Activated CD4-positive, alpha-beta T cell treated with anti-CD3 and anti-CD28 coated beads, Interleukin-2, Interleukin-6, amounts not matched to agents 100 ng/mL and 50 ng/mL, durations not matched to agents 16 hours and 8 hours (primary cell): ENCODE results near the gene SLC13A1.
"Not testable (repeated sequence)": the region's sequence is repeated elsewhere in the genome, so short reads cannot be mapped to it uniquely, and the experiment has no call there.

Experiments
- DNase-seq: peaks from one replicate; pipeline ENCODE4 v3.0.0-alpha.2; 2020

Gene SLC13A1, protein sequence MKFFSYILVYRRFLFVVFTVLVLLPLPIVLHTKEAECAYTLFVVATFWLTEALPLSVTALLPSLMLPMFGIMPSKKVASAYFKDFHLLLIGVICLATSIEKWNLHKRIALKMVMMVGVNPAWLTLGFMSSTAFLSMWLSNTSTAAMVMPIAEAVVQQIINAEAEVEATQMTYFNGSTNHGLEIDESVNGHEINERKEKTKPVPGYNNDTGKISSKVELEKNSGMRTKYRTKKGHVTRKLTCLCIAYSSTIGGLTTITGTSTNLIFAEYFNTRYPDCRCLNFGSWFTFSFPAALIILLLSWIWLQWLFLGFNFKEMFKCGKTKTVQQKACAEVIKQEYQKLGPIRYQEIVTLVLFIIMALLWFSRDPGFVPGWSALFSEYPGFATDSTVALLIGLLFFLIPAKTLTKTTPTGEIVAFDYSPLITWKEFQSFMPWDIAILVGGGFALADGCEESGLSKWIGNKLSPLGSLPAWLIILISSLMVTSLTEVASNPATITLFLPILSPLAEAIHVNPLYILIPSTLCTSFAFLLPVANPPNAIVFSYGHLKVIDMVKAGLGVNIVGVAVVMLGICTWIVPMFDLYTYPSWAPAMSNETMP

DNA sequence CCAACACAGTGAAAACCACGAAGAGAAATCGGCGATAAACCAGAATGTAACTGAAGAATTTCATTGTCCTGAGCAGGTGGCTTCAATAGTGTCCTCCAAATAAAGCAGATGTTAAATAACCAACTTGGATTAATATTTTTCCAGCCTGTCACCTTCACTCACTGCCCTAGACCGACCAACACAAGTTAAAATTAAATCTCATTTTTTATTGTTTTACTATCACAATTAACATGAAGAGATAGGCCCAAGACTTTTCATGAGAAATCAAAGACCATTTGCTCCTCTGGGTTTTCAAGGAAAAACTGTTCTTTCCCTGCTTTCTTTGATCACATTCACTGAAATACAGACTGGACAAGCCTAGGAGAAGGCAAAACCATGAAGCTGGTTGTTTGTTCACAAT, at the start of gene SLC13A1:
TSS of gene SLC13A1 (minus strand) at position 87 of the 400 bp plus-strand sequence. CDS start at position 64, 23 bp downstream.
- no peak for DNase-seq

DNA sequence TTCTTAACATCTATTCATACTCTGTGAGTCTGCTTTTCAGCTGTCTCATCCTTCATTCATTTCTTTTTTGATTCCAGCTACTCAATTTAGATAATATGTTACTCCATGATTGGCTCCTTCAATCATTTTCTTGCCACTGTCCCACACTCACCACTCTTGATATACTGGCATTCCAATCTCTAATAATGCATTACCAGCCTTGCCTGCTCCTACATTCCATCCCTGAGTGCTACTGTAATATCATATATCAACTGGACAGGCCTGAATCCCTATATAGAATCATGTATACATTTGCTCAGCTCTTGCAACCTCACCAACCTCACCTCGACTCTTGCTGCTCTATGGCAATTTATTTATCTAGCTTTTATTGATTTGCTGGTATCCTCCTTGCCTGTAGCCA, 45.0 kb upstream of the SLC13A1 start:
- DNase-seq, result no peak

DNA sequence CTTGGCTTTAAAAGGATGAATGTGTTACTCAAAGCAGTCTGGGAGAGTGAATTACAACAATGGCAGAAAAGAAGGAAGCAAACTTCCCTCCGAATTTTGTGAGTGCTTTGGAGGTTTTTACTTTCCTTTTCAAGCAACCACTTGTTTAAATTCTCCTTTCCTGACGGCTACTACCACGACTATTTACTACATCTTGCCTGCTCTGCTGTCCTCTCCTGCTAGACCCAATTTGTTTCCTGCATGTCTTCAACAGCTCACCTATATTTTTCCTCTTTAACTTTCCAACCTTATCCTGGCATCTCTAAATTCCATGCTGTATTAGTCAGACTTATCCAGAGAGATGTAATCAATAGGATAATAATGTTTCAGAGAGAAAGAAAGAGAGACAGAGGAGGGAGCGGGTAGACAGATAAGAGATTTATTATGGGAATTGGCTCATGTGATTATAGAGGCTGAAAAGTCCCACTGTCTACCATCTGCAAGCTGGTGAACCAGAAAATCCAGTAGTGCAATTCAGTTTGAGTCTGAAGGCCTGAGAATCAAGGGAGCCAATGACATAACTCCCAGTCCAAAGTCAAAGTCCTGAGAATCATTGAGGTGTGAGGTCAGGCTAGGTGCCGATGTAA, 42.8 kb upstream of the SLC13A1 start:
- DNase-seq, result no peak

DNA sequence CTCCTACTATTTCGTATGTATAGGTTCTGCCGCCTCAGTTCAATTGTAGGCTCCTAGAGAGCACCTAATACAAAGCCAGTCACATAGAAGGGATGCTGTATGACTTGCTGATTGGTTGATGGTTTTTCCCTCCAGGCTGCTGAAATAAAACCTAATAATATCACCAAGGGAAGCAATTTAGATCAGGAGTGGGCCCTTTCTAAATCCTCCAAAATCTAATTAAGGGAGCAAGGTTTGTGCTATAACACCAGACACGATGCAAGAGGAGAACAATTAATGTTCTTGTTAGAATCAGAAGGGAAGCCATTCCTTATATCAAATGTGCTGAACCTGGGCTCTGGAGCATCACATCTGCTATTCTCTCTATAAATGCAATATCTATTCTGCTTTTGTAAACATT, 42.0 kb upstream of the SLC13A1 start:
- no peak for DNase-seq

DNA sequence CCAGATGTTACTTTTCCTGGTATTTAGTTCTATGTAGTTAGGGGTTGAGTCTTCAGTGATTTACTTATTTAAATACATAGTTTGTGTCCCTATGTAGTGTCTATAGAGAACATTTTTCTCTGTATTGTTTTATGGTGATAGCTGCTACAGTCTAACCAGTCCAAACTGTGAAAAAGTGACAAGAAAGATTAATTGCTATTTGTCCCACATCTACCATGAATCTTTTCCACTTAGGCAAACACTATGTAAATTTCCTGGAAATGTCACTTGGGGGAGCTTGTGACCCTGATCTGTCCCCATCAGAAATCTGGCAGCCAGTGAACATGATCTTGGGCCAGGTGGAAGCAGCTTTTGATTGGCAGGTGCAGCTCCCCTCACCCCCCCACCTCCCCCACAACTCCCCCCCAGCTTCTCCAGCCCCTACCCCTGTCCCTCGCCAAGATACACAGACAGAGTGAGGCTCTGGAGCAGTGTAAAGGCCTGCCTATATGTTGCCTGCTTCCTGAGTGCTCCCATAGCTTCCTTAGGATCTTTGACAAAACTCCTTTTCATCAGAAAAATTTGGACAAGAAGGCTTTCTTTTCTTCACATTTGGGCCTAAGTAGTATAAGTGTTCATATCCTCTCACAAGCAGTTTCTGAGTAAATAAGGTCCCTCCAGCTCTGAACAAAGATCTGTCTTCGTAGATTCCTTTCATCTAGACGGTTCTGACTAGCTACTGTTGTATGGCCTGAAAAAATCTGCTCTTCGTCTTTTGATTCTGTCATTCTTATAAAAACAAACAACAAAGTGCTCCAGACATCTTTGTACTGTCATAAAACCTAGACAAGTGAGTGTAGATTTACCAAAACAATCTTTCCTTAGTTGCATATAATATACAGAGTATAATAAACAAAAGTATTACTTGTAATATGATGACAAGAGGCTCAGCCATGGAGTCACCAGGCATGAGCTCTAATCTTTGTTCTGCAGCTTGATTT, 31.5 kb upstream of the SLC13A1 start:
- DNase-seq, result no peak

DNA sequence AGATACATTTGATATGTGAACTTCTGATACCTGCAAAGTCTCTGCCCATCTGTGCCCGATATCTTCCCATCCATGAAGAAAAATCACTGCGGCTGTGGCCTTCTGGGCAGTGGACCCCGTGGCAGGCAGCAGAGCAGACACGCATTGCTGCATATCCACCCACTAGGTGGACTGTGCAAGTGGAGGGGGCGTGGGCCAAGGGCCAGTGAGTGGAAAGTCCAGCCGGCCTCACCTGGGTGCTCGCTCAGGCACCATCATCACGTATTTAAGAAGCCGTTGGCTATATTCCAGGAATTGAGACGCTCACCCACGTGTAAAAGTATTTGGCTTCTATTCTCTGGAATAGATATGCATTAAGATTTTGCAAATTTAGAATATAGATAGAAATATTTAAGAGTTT, 30.8 kb upstream of the SLC13A1 start:
- DNase-seq, result no peak

DNA sequence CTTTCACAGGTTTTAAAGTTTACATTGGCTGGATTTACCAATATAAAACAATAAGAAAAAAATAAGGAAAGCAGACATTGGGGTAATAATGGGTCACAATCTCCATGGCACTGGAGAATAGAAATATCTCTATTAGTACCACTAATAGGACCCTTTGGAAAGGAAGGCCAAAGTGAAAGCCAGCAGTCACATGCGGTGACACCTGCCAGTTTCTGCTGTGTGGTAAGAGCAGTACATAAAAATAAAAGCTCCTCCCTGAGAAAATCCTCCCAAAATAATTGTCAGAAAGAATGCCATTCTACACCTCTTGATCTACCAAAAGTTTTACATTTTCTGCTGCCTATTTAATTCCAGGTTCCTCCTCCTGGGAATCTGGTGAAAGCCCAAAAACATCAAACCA, 30.4 kb upstream of the SLC13A1 start:
- DNase-seq, result no peak

DNA sequence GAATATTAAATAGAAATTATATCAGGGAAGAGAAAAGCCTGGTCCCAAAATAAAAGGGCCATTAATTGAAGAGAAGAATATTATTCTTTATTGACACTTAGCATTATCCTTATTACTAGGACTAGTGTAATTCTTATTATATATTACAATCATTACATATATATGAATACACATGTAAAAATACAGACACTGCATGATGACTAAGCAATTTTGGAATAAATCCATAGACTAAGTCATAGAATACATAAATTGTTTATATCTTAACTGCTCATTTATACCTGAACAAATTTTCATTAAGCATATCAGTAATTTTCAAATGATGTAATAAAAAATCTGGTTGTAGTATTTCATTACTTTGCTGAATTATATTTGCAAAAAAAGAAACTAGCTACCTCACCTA, 29.7 kb upstream of the SLC13A1 start:
- no peak for DNase-seq

DNA sequence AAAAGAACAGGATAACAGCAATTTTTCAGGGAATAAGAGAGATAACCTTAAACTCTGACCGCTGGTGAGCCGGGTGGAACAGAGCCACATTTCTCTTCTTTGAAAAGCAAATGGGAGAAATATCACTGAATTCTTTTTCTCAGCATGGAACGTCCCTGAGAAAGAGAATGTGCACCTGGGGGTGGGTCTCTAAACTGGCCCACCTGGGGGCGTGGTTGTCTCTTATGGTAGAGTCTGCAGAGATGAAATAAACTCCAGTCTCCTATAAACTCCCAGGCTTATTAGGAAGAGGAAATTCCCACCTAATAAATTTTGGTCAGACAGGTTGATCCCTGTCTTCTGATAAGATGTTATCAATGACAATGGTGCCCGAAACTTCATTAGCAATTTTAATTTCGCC, 27.9 kb upstream of the SLC13A1 start:
- not testable (repeated sequence) for DNase-seq

DNA sequence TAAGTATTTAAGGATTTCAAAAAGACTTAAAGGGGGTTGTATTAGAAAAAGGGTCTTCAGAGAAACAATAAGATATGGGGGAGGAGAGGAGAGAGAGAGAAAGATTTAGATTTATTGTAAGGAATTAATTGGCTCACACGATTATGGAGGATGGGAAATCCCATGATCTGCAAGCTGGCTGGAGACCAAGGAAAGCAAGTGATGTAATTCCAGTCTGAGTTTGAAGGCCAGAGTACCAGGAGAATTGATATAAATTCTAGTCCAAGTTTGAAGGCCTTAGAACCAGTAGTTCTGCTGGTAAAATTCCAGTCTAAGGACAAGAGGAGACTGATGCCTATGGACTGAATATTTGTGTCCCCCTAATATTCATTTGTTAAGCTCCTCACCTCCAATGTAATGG, 20.6 kb upstream of the SLC13A1 start:
- no peak for DNase-seq

DNA sequence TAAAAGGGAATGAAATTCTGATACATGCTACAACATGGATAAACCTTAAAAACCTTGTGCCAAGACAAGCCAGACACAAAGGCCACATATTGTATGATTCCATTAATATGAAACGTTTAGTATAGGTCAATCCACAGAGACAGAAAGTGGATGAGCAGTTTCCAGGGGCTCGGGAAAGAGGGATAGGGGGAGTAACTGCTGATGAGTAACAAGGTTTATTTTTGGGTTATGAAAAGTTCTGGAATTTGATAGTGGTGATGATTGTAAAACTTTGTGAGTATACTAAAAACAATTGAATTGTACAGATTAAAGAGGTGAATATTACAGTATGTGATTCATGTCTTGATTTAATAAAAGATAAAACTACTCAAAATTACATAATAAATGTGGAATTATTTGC, 19.1 kb upstream of the SLC13A1 start:
- no peak for DNase-seq

DNA sequence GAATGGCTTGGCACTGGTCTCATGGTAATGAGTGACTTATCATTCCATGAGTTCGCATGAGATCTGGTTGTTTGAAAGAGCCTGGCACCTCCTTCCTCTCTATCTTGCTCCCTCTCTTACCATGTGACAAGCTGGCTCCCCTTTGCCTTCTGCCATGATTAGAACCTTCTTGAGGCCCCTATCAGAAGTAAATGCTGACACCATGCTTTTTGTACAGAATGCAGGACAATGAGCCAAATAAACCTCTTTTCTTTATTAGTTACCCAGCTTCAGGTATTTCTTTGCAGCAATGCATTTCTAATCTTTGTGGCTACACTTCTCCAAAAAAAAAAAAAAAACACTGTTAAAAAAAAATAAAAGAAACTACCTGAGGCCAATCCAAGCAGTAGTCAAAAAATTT, 17.1 kb upstream of the SLC13A1 start:
- DNase-seq, result no peak

DNA sequence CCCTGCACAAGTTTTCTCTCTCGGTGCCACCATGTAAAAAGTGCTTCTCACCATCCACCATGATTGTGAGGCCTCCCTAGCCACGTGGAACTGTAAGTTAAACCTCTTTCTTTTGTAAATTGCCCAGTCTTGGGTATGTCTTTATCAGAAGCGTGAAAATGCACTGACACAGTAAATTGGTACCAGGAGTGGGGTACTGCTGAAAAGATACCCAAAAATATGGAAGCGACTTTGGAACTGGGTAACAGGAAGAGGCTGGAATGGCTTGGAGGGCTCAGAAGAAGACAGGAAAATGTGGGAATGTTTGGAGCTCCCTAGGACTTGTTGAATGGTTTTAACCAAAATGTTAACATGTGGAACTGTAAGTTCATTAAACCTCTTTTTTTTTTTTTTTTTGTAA, 15.6 kb upstream of the SLC13A1 start:
- DNase-seq, result no peak

DNA sequence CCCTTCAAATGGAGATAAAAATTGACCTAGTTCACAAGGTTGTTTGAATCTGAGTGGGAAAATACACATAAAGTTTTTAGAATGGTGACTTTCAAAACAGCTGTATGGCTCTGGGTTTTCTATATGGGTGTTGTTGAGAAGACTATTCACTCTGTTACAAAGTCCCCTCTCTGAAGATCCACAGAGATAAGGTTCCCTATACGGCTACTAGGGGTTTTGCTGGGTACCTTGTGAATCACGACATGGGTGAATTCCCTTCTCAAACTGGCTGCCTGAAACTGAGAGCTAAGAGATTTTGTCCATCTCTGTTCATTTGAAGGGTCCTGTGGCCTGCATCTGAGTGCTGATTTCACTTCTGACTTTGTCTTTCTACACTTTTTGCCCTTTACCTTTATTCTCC, 11.8 kb upstream of the SLC13A1 start:
- DNase-seq, result no peak

DNA sequence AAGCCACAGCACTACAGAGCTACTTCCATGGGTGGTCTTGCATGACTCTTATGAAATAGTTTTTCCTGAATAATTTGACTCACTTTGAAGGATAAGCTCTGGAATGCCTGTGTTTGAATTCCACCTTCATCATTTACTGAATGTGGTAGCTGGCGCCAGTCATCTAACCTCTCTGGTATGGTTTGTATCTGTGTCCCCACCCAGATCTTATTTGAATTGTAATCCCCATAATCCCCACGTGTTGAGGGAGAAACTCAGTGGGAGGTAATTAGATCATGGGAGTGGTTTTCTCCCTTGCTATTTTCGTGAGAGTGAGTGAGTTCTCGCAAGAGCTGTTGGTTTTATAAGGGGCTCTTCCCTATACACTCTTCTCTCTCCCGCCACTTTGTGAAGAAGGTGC, 11.2 kb upstream of the SLC13A1 start:
- no peak for DNase-seq

DNA sequence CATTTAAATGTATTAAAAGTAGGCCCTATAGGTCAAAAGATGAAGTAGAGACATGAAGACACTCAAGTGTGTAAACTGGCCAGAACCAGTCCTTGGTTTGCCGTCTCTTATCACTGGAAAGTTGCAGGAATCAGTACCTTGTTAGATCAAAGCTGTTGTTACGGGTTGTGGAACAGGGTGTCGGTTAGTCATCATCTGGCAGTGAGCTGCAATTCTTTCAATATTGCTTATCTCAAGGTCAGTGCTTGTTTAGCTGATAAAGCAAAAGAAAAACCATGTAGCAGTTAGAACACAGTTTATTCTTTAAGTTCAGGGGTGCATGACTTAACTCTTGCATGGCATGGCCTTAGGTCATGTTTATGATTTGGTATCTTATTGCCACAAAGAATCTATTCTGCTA, 10.0 kb upstream of the SLC13A1 start:
- DNase-seq, result no peak

DNA sequence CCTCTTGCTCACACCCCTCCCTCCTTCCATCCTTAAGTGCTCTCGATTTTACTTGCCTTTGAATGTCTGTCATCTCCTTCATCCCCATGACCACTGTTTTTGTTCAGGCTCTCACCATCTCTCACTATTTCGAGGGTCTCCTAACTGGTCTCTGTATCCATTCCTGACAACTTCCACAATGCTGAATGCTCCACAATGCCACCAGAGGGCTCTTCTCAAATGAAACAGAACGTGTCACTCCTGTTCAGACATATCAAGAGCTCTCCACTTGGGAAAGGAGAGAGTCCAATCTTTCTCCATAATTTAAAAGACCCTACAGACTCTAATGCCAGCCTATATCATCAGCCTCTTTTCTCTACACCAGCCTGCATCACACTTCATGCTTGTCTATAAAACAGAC, 9.0 kb upstream of the SLC13A1 start:
- DNase-seq, result no peak

DNA sequence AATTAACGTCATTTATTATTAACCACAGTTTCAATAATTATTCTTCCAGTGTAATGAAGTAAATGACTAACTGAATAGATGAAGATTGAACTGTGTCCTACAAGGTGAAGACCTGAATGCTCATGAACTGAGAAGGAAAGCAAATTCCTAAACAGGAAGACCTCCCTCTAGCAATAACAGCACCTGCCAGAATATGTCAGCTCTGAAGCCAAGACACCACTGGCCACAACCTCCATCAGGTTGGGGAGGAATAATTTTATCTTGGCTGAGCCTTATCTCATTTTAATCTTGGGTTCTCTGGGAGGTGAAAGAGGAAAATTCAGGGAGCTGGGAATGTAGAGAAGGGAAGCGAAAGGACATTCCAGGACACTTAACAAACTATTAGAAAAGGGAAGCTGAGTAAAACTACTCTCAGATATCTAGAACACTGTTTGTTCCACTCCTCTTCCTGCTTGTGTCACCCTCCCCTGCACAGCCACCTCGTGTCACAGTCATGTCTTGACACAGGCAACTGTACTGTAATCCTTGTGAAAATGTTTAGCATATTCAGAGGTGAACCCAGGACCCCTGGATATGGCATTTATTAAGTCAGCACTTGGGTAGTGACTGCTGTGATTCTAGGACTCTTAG, 4.6 kb upstream of the SLC13A1 start:
- DNase-seq, result no peak

DNA sequence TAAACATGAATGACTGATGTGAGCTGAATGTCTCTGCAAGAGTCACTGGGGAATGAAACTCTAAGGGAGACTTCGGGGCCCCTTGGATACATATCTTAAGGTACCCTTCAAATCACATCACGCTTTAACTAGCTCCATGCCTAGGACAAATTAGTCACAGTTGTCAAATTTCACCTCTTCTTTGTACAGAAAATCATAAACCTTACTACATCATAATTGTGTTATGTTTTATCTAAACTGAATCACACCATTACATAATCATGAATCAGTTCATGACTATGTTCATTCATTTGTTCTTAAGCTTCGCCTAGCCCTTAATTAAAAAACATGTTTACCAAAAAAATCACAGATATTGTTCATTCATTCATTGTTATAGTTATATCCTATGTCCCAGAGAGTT, 2.1 kb upstream of the SLC13A1 start:
- no peak for DNase-seq

DNA sequence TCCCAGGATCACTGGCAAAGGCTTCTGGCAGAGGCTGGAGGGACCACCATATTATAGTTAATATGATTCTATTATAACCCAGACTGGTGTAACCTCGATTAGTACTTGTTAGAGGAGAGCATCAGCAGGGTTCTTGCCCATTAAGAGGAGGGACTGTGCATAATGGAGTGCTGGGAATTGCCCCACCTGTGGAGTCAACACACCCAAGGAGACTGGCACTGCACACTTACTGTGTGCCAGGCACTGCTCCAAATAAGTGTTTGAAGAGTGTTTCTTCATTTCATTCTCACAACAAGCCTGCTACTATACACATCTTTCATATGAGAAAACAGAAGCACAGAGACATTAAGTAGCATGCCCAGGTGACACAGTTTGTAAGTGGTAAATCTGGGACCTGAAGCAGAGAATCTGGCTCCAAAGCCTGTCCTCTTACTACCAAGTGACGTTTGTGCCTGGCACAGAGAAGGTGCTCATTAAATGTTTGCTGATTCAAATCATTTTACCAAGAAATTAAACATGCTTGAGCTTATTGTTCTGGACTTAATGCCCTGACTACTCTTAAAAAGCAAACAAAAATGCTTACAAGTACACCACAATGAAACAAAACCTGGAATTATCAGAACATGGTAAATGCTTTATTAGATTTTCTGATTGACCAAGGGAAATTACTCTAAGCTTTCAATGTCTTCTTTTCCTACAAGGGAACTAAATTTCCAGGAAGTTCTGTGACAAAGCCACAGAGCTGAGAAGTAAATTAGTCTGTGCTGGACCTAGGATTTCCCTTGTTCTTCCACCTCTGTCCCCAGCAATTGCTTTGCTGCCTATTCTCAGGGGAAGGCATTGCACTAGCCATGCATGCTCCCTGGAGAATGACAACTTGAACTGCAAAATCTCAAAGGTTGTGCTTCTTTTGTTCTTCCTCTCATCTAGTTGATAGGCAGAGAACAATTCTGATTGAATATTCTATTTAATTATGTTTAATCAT, 809 bp downstream of the SLC13A1 start:
- no peak for DNase-seq

DNA sequence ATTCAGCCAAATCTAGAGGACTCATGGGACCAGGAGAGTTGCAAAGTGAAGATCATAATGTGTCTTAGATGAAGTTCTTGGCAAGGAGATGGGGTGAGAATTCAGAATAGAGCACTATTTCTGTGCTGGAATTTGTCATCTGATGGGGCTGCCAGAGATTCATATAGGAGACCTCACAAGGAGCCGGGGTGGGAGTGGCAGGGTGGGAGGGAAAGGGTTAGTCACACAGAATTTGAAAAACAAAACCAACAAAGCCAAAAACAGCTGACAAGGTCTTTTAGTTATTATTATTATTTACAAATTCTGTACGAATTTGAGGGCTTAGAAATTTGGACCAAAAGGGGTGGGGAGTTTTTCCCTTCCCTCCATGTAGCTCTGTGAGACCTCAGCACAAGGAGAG, 1.7 kb downstream of the SLC13A1 start:
- no peak for DNase-seq
